ENCODE measurements around the gene ADGRF5. TPM values are rescaled to one million over a fixed set of nuclear protein-coding genes. Genes with fewer than 3 reads are reported as not detected.

Gene ADGRF5
- total and polyA plus RNA-seq, 4 experiments from 2014 or later: not detected

- Histone ChIP-seq H3K27ac (ENCODE audit: low read depth, low read length) (no peak overlapping the region), H3K4me1 (ENCODE audit: insufficient read depth, low read length) (no peaks in the 10 kb centered on the region), H3K27me3 (ENCODE audit: insufficient read depth, low read length) (no peaks in the 10 kb centered on the region), H3K4me3 (ENCODE audit: low read length in 2 of 2) (no peak overlapping the region), H3K36me3 (ENCODE audit: insufficient read depth, low read length) (no peaks in the 10 kb centered on the region), H3K9me3 (ENCODE audit: control insufficient read depth in 1 of 2, low read length in 2 of 2) (no peaks in the 10 kb centered on the region)
- H3K4me1 Mint-ChIP-seq: no peaks in the 10 kb centered on the region
- no peaks in the 10 kb centered on the region for H3K27me3 Mint-ChIP-seq
- ChIA-PET POLR2A (ENCODE audit: partially characterized antibody) (no interaction called here), CTCF (ENCODE audit: partially characterized antibody) (no interaction called here)
- no peak overlapping the region for H3K27ac Mint-ChIP-seq
- H3K4me3 Mint-ChIP-seq: no peak overlapping the region
- H3K36me3 Mint-ChIP-seq: no peaks in the 10 kb centered on the region
- DNase-seq: no peak
- intact Hi-C loops (cut with micrococcal nuclease): no loop called here
- no peaks in the 10 kb centered on the region for H3K9me3 Mint-ChIP-seq
Measured at GRCh38 chr6:46961232-46961631, 39.5 kb upstream of the ADGRF5 start.

DNA sequence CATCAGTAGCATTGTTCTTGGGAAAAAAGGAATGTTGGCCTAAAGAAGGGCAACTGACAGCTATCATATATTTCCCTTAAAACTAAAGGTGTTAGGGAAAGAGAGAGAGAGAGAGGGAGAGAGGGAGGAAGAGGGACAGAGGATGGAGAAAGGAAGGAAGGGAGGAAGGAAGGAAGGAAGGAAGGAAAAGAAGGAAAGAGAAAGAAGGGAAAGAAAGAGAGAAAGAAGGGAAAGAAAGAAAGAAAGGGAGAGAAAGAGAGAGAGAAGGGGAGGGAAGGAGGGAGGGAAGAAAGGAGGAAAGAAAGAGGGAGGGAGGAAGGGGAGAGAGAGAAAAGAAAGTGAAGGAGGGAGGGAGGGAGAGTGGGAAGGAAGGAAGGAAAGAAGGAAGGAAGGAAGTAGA is 37.7 kb upstream of the ADGRF5 start:
- ChIA-PET CTCF (ENCODE audit: partially characterized antibody) (no interaction called here), POLR2A (ENCODE audit: partially characterized antibody) (no interaction called here)
- no peaks in the 10 kb centered on the region for H3K36me3 Mint-ChIP-seq
- Histone ChIP-seq H3K4me1 (ENCODE audit: insufficient read depth, low read length) (no peaks in the 10 kb centered on the region), H3K9me3 (ENCODE audit: control insufficient read depth in 1 of 2, low read length in 2 of 2) (no peaks in the 10 kb centered on the region), H3K27ac (ENCODE audit: low read depth, low read length) (no peak overlapping the region), H3K27me3 (ENCODE audit: insufficient read depth, low read length) (no peaks in the 10 kb centered on the region), H3K4me3 (ENCODE audit: low read length in 2 of 2) (no peak overlapping the region), H3K36me3 (ENCODE audit: insufficient read depth, low read length) (no peaks in the 10 kb centered on the region)
- no peaks in the 10 kb centered on the region for H3K4me1 Mint-ChIP-seq
- no peak overlapping the region for H3K27ac Mint-ChIP-seq
- intact Hi-C loops (cut with micrococcal nuclease): no loop called here
- no peak overlapping the region for H3K4me3 Mint-ChIP-seq
- no peaks in the 10 kb centered on the region for H3K9me3 Mint-ChIP-seq
- DNase-seq: no peak
- H3K27me3 Mint-ChIP-seq: no peaks in the 10 kb centered on the region

GRCh38 chr6:46956409-46956808 is 34.7 kb upstream of the ADGRF5 start:
- H3K27ac Mint-ChIP-seq: no peak overlapping the region
- H3K9me3 ChIP-seq (ENCODE audit: control insufficient read depth in 1 of 2, low read length in 2 of 2): no peaks in the 10 kb centered on the region
- no peaks in the 10 kb centered on the region for H3K27me3 ChIP-seq (ENCODE audit: insufficient read depth, low read length)
- no peak for DNase-seq
- no peaks in the 10 kb centered on the region for H3K4me1 Mint-ChIP-seq
- no peaks in the 10 kb centered on the region for H3K36me3 Mint-ChIP-seq
- H3K27me3 Mint-ChIP-seq: peaks cover 0 to 4% of the 10 kb centered on the region in 2 donors
- POLR2A ChIA-PET (ENCODE audit: partially characterized antibody): no interaction called here
- H3K4me3 ChIP-seq (ENCODE audit: low read length in 2 of 2): no peak overlapping the region
- no peaks in the 10 kb centered on the region for H3K36me3 ChIP-seq (ENCODE audit: insufficient read depth, low read length)
- CTCF ChIA-PET (ENCODE audit: partially characterized antibody): no interaction called here
- no peak overlapping the region for H3K27ac ChIP-seq (ENCODE audit: low read depth, low read length)
- H3K9me3 Mint-ChIP-seq: no peaks in the 10 kb centered on the region
- intact Hi-C loops (cut with micrococcal nuclease): no loop called here
- no peak overlapping the region for H3K4me3 Mint-ChIP-seq
- no peaks in the 10 kb centered on the region for H3K4me1 ChIP-seq (ENCODE audit: insufficient read depth, low read length)

DNA sequence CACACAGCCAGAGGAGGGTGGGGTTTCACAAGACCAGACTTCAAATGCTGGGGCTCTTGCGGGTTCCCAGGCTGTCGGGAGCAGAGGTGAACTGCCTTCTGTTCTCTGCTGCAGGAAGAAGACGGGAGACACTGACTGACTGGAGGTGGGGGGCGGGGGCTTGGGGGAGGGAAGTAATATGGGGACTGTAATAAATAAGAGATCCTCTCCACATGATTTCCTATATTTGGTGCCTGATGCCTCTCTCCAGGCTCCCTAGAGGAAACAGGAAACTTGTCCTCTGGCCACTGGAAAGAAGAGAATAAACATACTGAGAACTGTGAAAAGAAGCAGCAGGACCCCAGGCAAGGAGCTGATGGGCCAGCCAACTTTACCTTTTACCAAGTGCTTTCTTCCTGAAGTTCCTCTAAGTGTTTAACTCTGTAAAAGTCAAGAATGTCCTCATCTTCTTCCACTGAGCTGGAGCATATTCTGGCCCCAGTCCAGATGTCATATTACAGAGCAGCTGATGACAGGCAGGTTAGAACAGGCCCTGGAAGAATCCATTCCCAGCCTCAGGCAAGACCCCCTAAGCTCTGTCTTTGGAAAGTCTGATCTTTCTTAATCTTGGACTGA is 33.2 kb upstream of the ADGRF5 start:
- Mint-ChIP-seq H3K27ac (no peak overlapping the region), H3K9me3 (no peaks in the 10 kb centered on the region), H3K4me1 (no peaks in the 10 kb centered on the region), H3K4me3 (no peak overlapping the region), H3K27me3 (peaks cover 0 to 4% of the 10 kb centered on the region in 2 donors), H3K36me3 (no peaks in the 10 kb centered on the region)
- no peaks in the 10 kb centered on the region for H3K27me3 ChIP-seq (ENCODE audit: insufficient read depth, low read length)
- no peak overlapping the region for H3K27ac ChIP-seq (ENCODE audit: low read depth, low read length)
- DNase-seq: no peak
- H3K4me3 ChIP-seq (ENCODE audit: low read length in 2 of 2): no peak overlapping the region
- ChIA-PET POLR2A (ENCODE audit: partially characterized antibody) (no interaction called here), CTCF (ENCODE audit: partially characterized antibody) (no interaction called here)
- intact Hi-C loops (cut with micrococcal nuclease): no loop called here
- no peaks in the 10 kb centered on the region for H3K4me1 ChIP-seq (ENCODE audit: insufficient read depth, low read length)
- H3K36me3 ChIP-seq (ENCODE audit: insufficient read depth, low read length): no peaks in the 10 kb centered on the region
- H3K9me3 ChIP-seq (ENCODE audit: control insufficient read depth in 1 of 2, low read length in 2 of 2): no peaks in the 10 kb centered on the region

DNA sequence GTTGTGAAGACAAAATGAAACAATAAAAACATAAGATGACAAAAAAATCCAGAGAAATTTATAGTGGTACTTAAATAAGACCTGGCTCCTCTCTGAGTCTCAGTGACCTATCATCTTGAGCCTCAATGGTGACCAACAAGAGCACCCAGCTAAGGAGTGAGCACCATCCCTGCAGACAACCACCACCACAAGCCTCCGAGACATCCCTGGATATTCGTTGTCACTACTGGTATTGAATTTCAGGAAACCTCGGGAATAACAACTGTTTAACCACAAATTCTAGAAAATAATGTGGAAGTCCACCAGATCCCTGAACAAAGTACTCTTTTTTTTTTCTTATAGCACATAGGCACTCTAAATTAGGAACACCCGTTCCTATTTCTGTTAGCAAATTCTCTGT is 32.2 kb upstream of the ADGRF5 start:
- Mint-ChIP-seq H3K27ac (no peak overlapping the region), H3K9me3 (no peaks in the 10 kb centered on the region), H3K4me3 (no peak overlapping the region), H3K4me1 (no peaks in the 10 kb centered on the region), H3K36me3 (no peaks in the 10 kb centered on the region), H3K27me3 (peaks cover 0 to 4% of the 10 kb centered on the region in 2 donors)
- Histone ChIP-seq H3K9me3 (ENCODE audit: control insufficient read depth in 1 of 2, low read length in 2 of 2) (no peaks in the 10 kb centered on the region), H3K27me3 (ENCODE audit: insufficient read depth, low read length) (no peaks in the 10 kb centered on the region), H3K27ac (ENCODE audit: low read depth, low read length) (no peak overlapping the region), H3K4me1 (ENCODE audit: insufficient read depth, low read length) (no peaks in the 10 kb centered on the region), H3K4me3 (ENCODE audit: low read length in 2 of 2) (no peak overlapping the region), H3K36me3 (ENCODE audit: insufficient read depth, low read length) (no peaks in the 10 kb centered on the region)
- CTCF ChIA-PET (ENCODE audit: partially characterized antibody): no interaction called here
- DNase-seq: no peak
- POLR2A ChIA-PET (ENCODE audit: partially characterized antibody): no interaction called here
- intact Hi-C loops (cut with micrococcal nuclease): no loop called here

- intact Hi-C loops (cut with micrococcal nuclease): no loop called here
- Mint-ChIP-seq H3K27me3 (peaks cover 2 to 7% of the 10 kb centered on the region in 2 donors), H3K27ac (no peak overlapping the region), H3K4me3 (no peak overlapping the region), H3K9me3 (no peaks in the 10 kb centered on the region), H3K36me3 (no peaks in the 10 kb centered on the region), H3K4me1 (no peaks in the 10 kb centered on the region)
- Histone ChIP-seq H3K27me3 (ENCODE audit: insufficient read depth, low read length) (no peaks in the 10 kb centered on the region), H3K4me1 (ENCODE audit: insufficient read depth, low read length) (no peaks in the 10 kb centered on the region), H3K9me3 (ENCODE audit: control insufficient read depth in 1 of 2, low read length in 2 of 2) (no peaks in the 10 kb centered on the region), H3K4me3 (ENCODE audit: low read length in 2 of 2) (no peak overlapping the region), H3K36me3 (ENCODE audit: insufficient read depth, low read length) (no peaks in the 10 kb centered on the region), H3K27ac (ENCODE audit: low read depth, low read length) (no peak overlapping the region)
- CTCF ChIA-PET (ENCODE audit: partially characterized antibody): no interaction called here
- POLR2A ChIA-PET (ENCODE audit: partially characterized antibody): no interaction called here
- no peak for DNase-seq
Measured at GRCh38 chr6:46949632-46950280, 28.0 kb upstream of the ADGRF5 start.

DNA sequence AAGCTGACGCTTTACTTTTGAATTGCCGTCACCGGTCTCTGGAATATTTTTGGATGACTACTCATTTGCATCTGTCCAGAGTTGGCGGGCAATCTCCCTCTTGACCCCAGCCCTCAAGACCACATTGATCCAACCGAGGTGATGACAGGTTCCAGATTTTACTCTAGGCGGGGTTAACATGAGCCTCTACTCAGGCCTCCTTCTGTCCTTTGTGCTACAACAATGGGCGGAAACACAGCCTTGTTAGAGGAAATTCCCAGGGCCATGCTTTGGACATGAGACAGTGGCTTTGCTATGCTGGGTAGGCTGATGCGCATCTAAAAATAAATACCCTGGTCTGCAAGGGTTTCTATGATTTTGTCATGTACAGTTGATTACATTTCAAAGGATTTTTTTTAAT is 27.0 kb upstream of the ADGRF5 start:
- H3K36me3 ChIP-seq (ENCODE audit: insufficient read depth, low read length): no peaks in the 10 kb centered on the region
- ChIA-PET CTCF (ENCODE audit: partially characterized antibody) (no interaction called here), POLR2A (ENCODE audit: partially characterized antibody) (no interaction called here)
- H3K27me3 ChIP-seq (ENCODE audit: insufficient read depth, low read length): no peaks in the 10 kb centered on the region
- no peaks in the 10 kb centered on the region for H3K9me3 ChIP-seq (ENCODE audit: control insufficient read depth in 1 of 2, low read length in 2 of 2)
- H3K4me1 ChIP-seq (ENCODE audit: insufficient read depth, low read length): no peaks in the 10 kb centered on the region
- Mint-ChIP-seq H3K27ac (no peak overlapping the region), H3K36me3 (no peaks in the 10 kb centered on the region), H3K4me1 (no peaks in the 10 kb centered on the region), H3K27me3 (peaks cover 2 to 5% of the 10 kb centered on the region in 2 donors), H3K9me3 (no peaks in the 10 kb centered on the region), H3K4me3 (no peak overlapping the region)
- no peak overlapping the region for H3K4me3 ChIP-seq (ENCODE audit: low read length in 2 of 2)
- H3K27ac ChIP-seq (ENCODE audit: low read depth, low read length): no peak overlapping the region
- DNase-seq: no peak
- intact Hi-C loops (cut with micrococcal nuclease): no loop called here

- Mint-ChIP-seq H3K4me1 (no peaks in the 10 kb centered on the region), H3K4me3 (no peak overlapping the region), H3K36me3 (no peaks in the 10 kb centered on the region), H3K9me3 (no peaks in the 10 kb centered on the region), H3K27ac (no peak overlapping the region), H3K27me3 (peaks cover 2 to 3% of the 10 kb centered on the region in 2 donors)
- Histone ChIP-seq H3K27me3 (ENCODE audit: insufficient read depth, low read length) (no peaks in the 10 kb centered on the region), H3K4me1 (ENCODE audit: insufficient read depth, low read length) (no peaks in the 10 kb centered on the region), H3K36me3 (ENCODE audit: insufficient read depth, low read length) (no peaks in the 10 kb centered on the region), H3K27ac (ENCODE audit: low read depth, low read length) (no peak overlapping the region), H3K4me3 (ENCODE audit: low read length in 2 of 2) (no peak overlapping the region), H3K9me3 (ENCODE audit: control insufficient read depth in 1 of 2, low read length in 2 of 2) (no peaks in the 10 kb centered on the region)
- ChIA-PET POLR2A (ENCODE audit: partially characterized antibody) (no interaction called here), CTCF (ENCODE audit: partially characterized antibody) (no interaction called here)
- no peak for DNase-seq
- intact Hi-C loops (cut with micrococcal nuclease): no loop called here
Measured at GRCh38 chr6:46947497-46947896, 25.8 kb upstream of the ADGRF5 start.

All from CD4-positive, alpha-beta memory T cell (primary cell).